WTC11 (cell line): ENCODE data around the gene KRTAP20-4. TPM values are rescaled to one million over a fixed set of nuclear protein-coding genes. Genes with fewer than 3 reads are reported as not detected.

ENCODE experiments used
- ATAC-seq: fragments of 200-7000 bp; cut with Tn5 transposase; 2 replicates; pipeline ENCODE4 v1.10.0; 2021; ENCODE audit warnings: mild to moderate bottlenecking, moderate library complexity
- CTCF ChIA-PET: fragments of 300-600 bp; sonication (Branson Sonifier 250); formaldehyde crosslinking; loops from one replicate; lab custom pipeline; 2021; ENCODE audit warnings: antibody characterized with exemption; lab: Charles Lee
- POLR2A ChIA-PET: fragments of 350-600 bp; sonication (Branson Sonifier 250); formaldehyde crosslinking; loops from one replicate; lab custom pipeline; 2021; ENCODE audit warnings: antibody characterized with exemption; lab: Charles Lee
- DNase-seq: peaks from one replicate; pipeline ENCODE4 v3.0.0; 2021; ENCODE audit warnings: low spot score
- H3K27ac Mint-ChIP-seq: 2 replicates; pipeline ENCODE4 v1.8.0; 2021; ENCODE audit warnings: mixed read lengths
- H3K27me3 Mint-ChIP-seq: 2 replicates; pipeline ENCODE4 v1.8.0; 2021; ENCODE audit warnings: low read depth, mild to moderate bottlenecking, moderate library complexity, mixed read lengths
- H3K36me3 Mint-ChIP-seq: 2 replicates; pipeline ENCODE4 v1.8.0; 2021; ENCODE audit warnings: mixed read lengths
- H3K4me1 Mint-ChIP-seq: 2 replicates; pipeline ENCODE4 v1.8.0; 2022; ENCODE audit warnings: mixed read lengths
- H3K4me3 Mint-ChIP-seq: 2 replicates; pipeline ENCODE4 v1.8.0; 2021; ENCODE audit warnings: mild to moderate bottlenecking, moderate library complexity, mixed read lengths
- H3K9me3 Mint-ChIP-seq: 2 replicates; pipeline ENCODE4 v1.8.0; 2021; ENCODE audit warnings: mixed read lengths
- ATF2 ChIP-seq: sonication (generic); formaldehyde crosslinking; IDR thresholded peaks from 2 replicates; pipeline ENCODE4 v1.8.1; 2022; ENCODE audit warnings: low read depth, missing genetic modification reagents, borderline replicate concordance
- CBFB ChIP-seq: sonication (generic); formaldehyde crosslinking; IDR thresholded peaks from 2 replicates; pipeline ENCODE4 v1.8.1; 2022; ENCODE audit warnings: mild to moderate bottlenecking, low read depth, missing genetic modification reagents
- EMX1 ChIP-seq: fragments of 250-450 bp; sonication (Bioruptor Pico); IDR thresholded peaks from 2 replicates; pipeline ENCODE4 v1.8.0; 2021; ENCODE audit warnings: mild to moderate bottlenecking
- ESRRA ChIP-seq: sonication (generic); formaldehyde crosslinking; IDR thresholded peaks from 2 replicates; pipeline ENCODE4 v1.8.1; 2022; ENCODE audit warnings: mild to moderate bottlenecking, missing genetic modification reagents, borderline replicate concordance
- ETV6 ChIP-seq: sonication (generic); formaldehyde crosslinking; IDR thresholded peaks from 2 replicates; pipeline ENCODE4 v1.8.1; 2022; ENCODE audit warnings: mild to moderate bottlenecking, missing genetic modification reagents
- FOXK1 ChIP-seq: sonication (generic); formaldehyde crosslinking; IDR thresholded peaks from 2 replicates; pipeline ENCODE4 v1.8.0; 2022; ENCODE audit warnings: mild to moderate bottlenecking, moderate library complexity, missing genetic modification reagents
- FOXP4 ChIP-seq: sonication (generic); formaldehyde crosslinking; IDR thresholded peaks from 2 replicates; pipeline ENCODE4 v1.8.0; 2022; ENCODE audit warnings: mild to moderate bottlenecking, missing genetic modification reagents
- GRHL2 ChIP-seq: fragments of 250-450 bp; sonication (Bioruptor Pico); IDR thresholded peaks from 2 replicates; pipeline ENCODE4 v1.8.0; 2022; ENCODE audit warnings: mild to moderate bottlenecking, moderate library complexity; ENCODE audit not compliant: insufficient replicate concordance, severe bottlenecking
- GTF2I ChIP-seq: fragments of 250-450 bp; sonication (Bioruptor Pico); conservative IDR thresholded peaks from 2 replicates; pipeline ENCODE4 v1.4.0; 2021; ENCODE audit warnings: mild to moderate bottlenecking
- JAZF1 ChIP-seq: fragments of 250-450 bp; sonication (Bioruptor Pico); IDR thresholded peaks from 2 replicates; pipeline ENCODE4 v1.9.0; 2021; ENCODE audit warnings: moderate library complexity, mild to moderate bottlenecking, inconsistent platforms
- KAT7 ChIP-seq: sonication (generic); formaldehyde crosslinking; IDR thresholded peaks from 2 replicates; pipeline ENCODE4 v1.8.1; 2023; ENCODE audit warnings: missing genetic modification reagents, mild to moderate bottlenecking, borderline replicate concordance
- MYBL2 ChIP-seq: sonication (generic); formaldehyde crosslinking; IDR thresholded peaks from 2 replicates; pipeline ENCODE4 v1.8.1; 2023; ENCODE audit warnings: mild to moderate bottlenecking, moderate library complexity, missing genetic modification reagents
- NFYB ChIP-seq: sonication (generic); formaldehyde crosslinking; conservative IDR thresholded peaks from 2 replicates; pipeline ENCODE4 v1.8.0; 2022; ENCODE audit warnings: low read depth, missing genetic modification reagents
- RELA ChIP-seq: sonication (generic); formaldehyde crosslinking; IDR thresholded peaks from 2 replicates; pipeline ENCODE4 v1.8.1; 2022; ENCODE audit warnings: missing genetic modification reagents, mild to moderate bottlenecking, borderline replicate concordance
- SP1 ChIP-seq: sonication (generic); formaldehyde crosslinking; conservative IDR thresholded peaks from 2 replicates; pipeline ENCODE4 v1.8.1; 2022; ENCODE audit warnings: missing genetic modification reagents
- USF1 ChIP-seq: sonication (generic); formaldehyde crosslinking; IDR thresholded peaks from 2 replicates; pipeline ENCODE4 v1.8.0; 2022; ENCODE audit warnings: mild to moderate bottlenecking, missing genetic modification reagents
- ZBTB21 ChIP-seq: sonication (generic); formaldehyde crosslinking; IDR thresholded peaks from 2 replicates; pipeline ENCODE4 v1.8.1; 2023; ENCODE audit warnings: mild to moderate bottlenecking, missing genetic modification reagents, borderline replicate concordance
- ZMAT4 ChIP-seq: fragments of 250-450 bp; sonication (Bioruptor Pico); IDR thresholded peaks from 2 replicates; pipeline ENCODE4 v1.9.0; 2021; ENCODE audit warnings: mild to moderate bottlenecking
- ZNF232 ChIP-seq: sonication (generic); formaldehyde crosslinking; IDR thresholded peaks from 2 replicates; pipeline ENCODE4 v1.8.0; 2022; ENCODE audit warnings: mild to moderate bottlenecking, missing genetic modification reagents
- ZNF512 ChIP-seq: sonication (generic); formaldehyde crosslinking; IDR thresholded peaks from 2 replicates; pipeline ENCODE4 v1.8.1; 2022; ENCODE audit warnings: missing genetic modification reagents, borderline replicate concordance
- total RNA-seq: library from RNA; stranded (reverse); gene quantifications from 3 replicates; pipeline ENCODE4 v1.2.3, GENCODE V29; 2021
- TF ChIP-seq, protein P1 (sequence below): sonication (generic); formaldehyde crosslinking; IDR thresholded peaks from 2 replicates; pipeline ENCODE4 v1.8.0; 2022; ENCODE audit warnings: mild to moderate bottlenecking, missing genetic modification reagents
- TF ChIP-seq, protein P2 (sequence below): sonication (generic); formaldehyde crosslinking; conservative IDR thresholded peaks from 2 replicates; pipeline ENCODE4 v1.8.1; 2023; ENCODE audit warnings: mild to moderate bottlenecking, low read depth, missing genetic modification reagents, moderate library complexity
- TF ChIP-seq, protein P3 (sequence below): fragments of 250-450 bp; sonication (Bioruptor Pico); IDR thresholded peaks from 2 replicates; pipeline ENCODE4 v1.8.0; 2021; ENCODE audit warnings: mild to moderate bottlenecking

KRTAP20-4 gene
- total RNA-seq, 1 experiment from 2014 or later, result not detected

GRCh38 chr21:30580132-30580531 lies 40.3 kb upstream of the KRTAP20-4 start:
- POLR2A ChIA-PET, result no interaction called here

GRCh38 chr21:30582870-30583269 lies 37.6 kb upstream of the KRTAP20-4 start:
- CTCF ChIA-PET, result no interaction called here

More at GRCh38 chr21:30580132-30580531, 40.3 kb upstream of the KRTAP20-4 start:
- Mint-ChIP-seq H3K27me3 (no peaks in the 10 kb centered on the region), H3K36me3 (no peaks in the 10 kb centered on the region), H3K9me3 (no peaks in the 10 kb centered on the region), H3K27ac (no peak overlapping the region), H3K4me3 (no peak overlapping the region), H3K4me1 (no peaks in the 10 kb centered on the region)
- no peak for ATAC-seq
- CTCF ChIA-PET, result no interaction called here
- DNase-seq, result no peak
- no peak for TF ChIP-seq EMX1
- TF ChIP-seq ATF2 (CRISPR knock-in tag), result no peak
- no peak for TF ChIP-seq ETV6
- no peak for TF ChIP-seq CBFB (CRISPR knock-in tag)

DNA sequence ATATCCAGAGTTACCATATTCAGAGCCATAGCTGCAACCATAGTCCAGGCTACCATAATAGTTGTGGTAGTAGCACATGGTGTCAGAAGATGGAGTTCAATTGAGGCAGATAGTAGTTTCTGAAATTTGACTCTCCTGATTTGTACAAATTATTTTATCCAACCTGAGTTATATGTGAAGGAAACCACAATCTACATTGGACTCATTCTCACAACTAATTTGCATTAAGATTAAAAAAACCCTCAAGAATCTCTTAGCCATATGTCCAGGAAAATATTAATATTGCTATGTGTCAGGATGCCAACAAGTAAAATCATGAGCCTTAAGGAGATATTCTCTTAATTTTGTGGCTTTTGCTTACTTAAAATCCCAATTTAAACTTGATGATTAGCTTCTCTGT lies 30.1 kb upstream of the KRTAP20-4 start, which contains the start of gene KRTAP22-2:
Gene KRTAP22-2, minus strand, starts transcription at position 101 of the 400 bp plus-strand sequence.
- no peaks in the 10 kb centered on the region for H3K4me1 Mint-ChIP-seq
- CTCF ChIA-PET, result no interaction called here
- no peaks in the 10 kb centered on the region for H3K27me3 Mint-ChIP-seq
- no peak within 1 kb of the TSS for H3K27ac Mint-ChIP-seq
- no peak for DNase-seq
- no peak for ATAC-seq
- H3K4me3 Mint-ChIP-seq, result no peak within 1 kb of the TSS
- POLR2A ChIA-PET, result no interaction called here
- no peaks in the 10 kb centered on the region for H3K9me3 Mint-ChIP-seq
- no peaks in the 10 kb centered on the region for H3K36me3 Mint-ChIP-seq
- TF ChIP-seq ETV6 (no peak), NFYB (no peak), KAT7 (CRISPR knock-in tag) (no peak), ZNF512 (CRISPR knock-in tag) (no peak)
- TF ChIP-seq, protein P1, sequence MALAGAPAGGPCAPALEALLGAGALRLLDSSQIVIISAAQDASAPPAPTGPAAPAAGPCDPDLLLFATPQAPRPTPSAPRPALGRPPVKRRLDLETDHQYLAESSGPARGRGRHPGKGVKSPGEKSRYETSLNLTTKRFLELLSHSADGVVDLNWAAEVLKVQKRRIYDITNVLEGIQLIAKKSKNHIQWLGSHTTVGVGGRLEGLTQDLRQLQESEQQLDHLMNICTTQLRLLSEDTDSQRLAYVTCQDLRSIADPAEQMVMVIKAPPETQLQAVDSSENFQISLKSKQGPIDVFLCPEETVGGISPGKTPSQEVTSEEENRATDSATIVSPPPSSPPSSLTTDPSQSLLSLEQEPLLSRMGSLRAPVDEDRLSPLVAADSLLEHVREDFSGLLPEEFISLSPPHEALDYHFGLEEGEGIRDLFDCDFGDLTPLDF, result no peak
- TF ChIP-seq, protein P2, sequence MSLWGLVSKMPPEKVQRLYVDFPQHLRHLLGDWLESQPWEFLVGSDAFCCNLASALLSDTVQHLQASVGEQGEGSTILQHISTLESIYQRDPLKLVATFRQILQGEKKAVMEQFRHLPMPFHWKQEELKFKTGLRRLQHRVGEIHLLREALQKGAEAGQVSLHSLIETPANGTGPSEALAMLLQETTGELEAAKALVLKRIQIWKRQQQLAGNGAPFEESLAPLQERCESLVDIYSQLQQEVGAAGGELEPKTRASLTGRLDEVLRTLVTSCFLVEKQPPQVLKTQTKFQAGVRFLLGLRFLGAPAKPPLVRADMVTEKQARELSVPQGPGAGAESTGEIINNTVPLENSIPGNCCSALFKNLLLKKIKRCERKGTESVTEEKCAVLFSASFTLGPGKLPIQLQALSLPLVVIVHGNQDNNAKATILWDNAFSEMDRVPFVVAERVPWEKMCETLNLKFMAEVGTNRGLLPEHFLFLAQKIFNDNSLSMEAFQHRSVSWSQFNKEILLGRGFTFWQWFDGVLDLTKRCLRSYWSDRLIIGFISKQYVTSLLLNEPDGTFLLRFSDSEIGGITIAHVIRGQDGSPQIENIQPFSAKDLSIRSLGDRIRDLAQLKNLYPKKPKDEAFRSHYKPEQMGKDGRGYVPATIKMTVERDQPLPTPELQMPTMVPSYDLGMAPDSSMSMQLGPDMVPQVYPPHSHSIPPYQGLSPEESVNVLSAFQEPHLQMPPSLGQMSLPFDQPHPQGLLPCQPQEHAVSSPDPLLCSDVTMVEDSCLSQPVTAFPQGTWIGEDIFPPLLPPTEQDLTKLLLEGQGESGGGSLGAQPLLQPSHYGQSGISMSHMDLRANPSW (CRISPR knock-in tag), result no peak

More at GRCh38 chr21:30582870-30583269, 37.6 kb upstream of the KRTAP20-4 start:
- TF ChIP-seq ZBTB21 (CRISPR knock-in tag) (no peak), MYBL2 (CRISPR knock-in tag) (no peak), FOXK1 (CRISPR knock-in tag) (no peak), USF1 (no peak), FOXP4 (CRISPR knock-in tag) (no peak), GTF2I (CRISPR knock-in tag) (no peak), ZMAT4 (CRISPR knock-in tag) (no peak), ZNF232 (CRISPR knock-in tag) (no peak), SP1 (CRISPR knock-in tag) (no peak), JAZF1 (CRISPR knock-in tag) (no peak), GRHL2 (CRISPR knock-in tag) (no peak), RELA (no peak), ESRRA (CRISPR knock-in tag) (no peak)
- TF ChIP-seq, protein P3, sequence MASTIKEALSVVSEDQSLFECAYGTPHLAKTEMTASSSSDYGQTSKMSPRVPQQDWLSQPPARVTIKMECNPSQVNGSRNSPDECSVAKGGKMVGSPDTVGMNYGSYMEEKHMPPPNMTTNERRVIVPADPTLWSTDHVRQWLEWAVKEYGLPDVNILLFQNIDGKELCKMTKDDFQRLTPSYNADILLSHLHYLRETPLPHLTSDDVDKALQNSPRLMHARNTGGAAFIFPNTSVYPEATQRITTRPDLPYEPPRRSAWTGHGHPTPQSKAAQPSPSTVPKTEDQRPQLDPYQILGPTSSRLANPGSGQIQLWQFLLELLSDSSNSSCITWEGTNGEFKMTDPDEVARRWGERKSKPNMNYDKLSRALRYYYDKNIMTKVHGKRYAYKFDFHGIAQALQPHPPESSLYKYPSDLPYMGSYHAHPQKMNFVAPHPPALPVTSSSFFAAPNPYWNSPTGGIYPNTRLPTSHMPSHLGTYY, result no peak
- Mint-ChIP-seq H3K4me1 (no peaks in the 10 kb centered on the region), H3K4me3 (no peak overlapping the region), H3K27me3 (no peaks in the 10 kb centered on the region), H3K27ac (no peak overlapping the region), H3K36me3 (no peaks in the 10 kb centered on the region), H3K9me3 (no peaks in the 10 kb centered on the region)
- POLR2A ChIA-PET, result no interaction called here
- DNase-seq (no peak), ATAC-seq (no peak)
